Measurements from ENCODE around the gene RNASET2.
"Not testable (repeated sequence)": the region's sequence is repeated elsewhere in the genome, so short reads cannot be mapped to it uniquely, and the experiment has no call there.

RNASET2 gene

GRCh38 chr6:166969390-166970002 lies 13.1 kb upstream of the RNASET2 start:
- DNase-seq (ENCODE audit: low spot score): no peak

- DNase-seq (ENCODE audit: low spot score): no peak
Observed at GRCh38 chr6:166966268-166966667, 9.9 kb upstream of the RNASET2 start.

- no peak for DNase-seq (ENCODE audit: low spot score)
Observed at GRCh38 chr6:166960609-166960978, 4.2 kb upstream of the RNASET2 start.

- no peak for DNase-seq (ENCODE audit: low spot score)
Observed at GRCh38 chr6:166959911-166960608, 3.7 kb upstream of the RNASET2 start.

- DNase-seq (ENCODE audit: low spot score): no peak
Observed at GRCh38 chr6:166958926-166959861, 2.8 kb upstream of the RNASET2 start.

- no peak for DNase-seq (ENCODE audit: low spot score)
Observed at GRCh38 chr6:166957805-166958076, 1.4 kb upstream of the RNASET2 start.

GRCh38 chr6:166957087-166957804 lies 896 bp upstream of the RNASET2 start:
- DNase-seq (ENCODE audit: low spot score): peak; percentile 65

GRCh38 chr6:166955865-166956443 lies 396 bp downstream of the RNASET2 start:
- no peak for DNase-seq (ENCODE audit: low spot score)

- peak; percentile 54 for DNase-seq (ENCODE audit: low spot score)
Observed at GRCh38 chr6:166955121-166955864, 1.1 kb downstream of the RNASET2 start.

- no peak for DNase-seq (ENCODE audit: low spot score)
Observed at GRCh38 chr6:166954118-166954713, 2.1 kb downstream of the RNASET2 start.

GRCh38 chr6:166952567-166953486 lies 3.5 kb downstream of the RNASET2 start:
- no peak for DNase-seq (ENCODE audit: low spot score)

- no peak for DNase-seq (ENCODE audit: low spot score)
Observed at GRCh38 chr6:166952121-166952520, 4.2 kb downstream of the RNASET2 start.

GRCh38 chr6:166951670-166952060 lies 4.7 kb downstream of the RNASET2 start:
- no peak for DNase-seq (ENCODE audit: low spot score)

- peak; percentile 74 for DNase-seq (ENCODE audit: low spot score)
Observed at GRCh38 chr6:166950892-166951669, 5.3 kb downstream of the RNASET2 start.

GRCh38 chr6:166950443-166950821 lies 5.9 kb downstream of the RNASET2 start:
- DNase-seq (ENCODE audit: low spot score): no peak

GRCh38 chr6:166949528-166950442 lies 6.6 kb downstream of the RNASET2 start:
- no peak for DNase-seq (ENCODE audit: low spot score)

GRCh38 chr6:166948724-166949123 lies 7.6 kb downstream of the RNASET2 start:
- not testable (repeated sequence) for DNase-seq (ENCODE audit: low spot score)

GRCh38 chr6:166947251-166947650 lies 9.1 kb downstream of the RNASET2 start:
- no peak for DNase-seq (ENCODE audit: low spot score)
